IMR-90 (cell line): ENCODE data around the gene PRKCA. TPM values are rescaled to one million over a fixed set of nuclear protein-coding genes. Genes with fewer than 3 reads are reported as not detected.

ENCODE experiments used
- ATAC-seq: fragments of 200-7000 bp; cut with Tn5 transposase; 2 replicates; pipeline ENCODE4 v1.9.1; 2020; ENCODE audit warnings: low read depth, mild to moderate bottlenecking, moderate library complexity
- BruUV-seq: library from RNA; stranded (reverse); fragments of 400-500 nt; replicated peaks from 2 replicates; lab custom pipeline; 2021; lab: Mats Ljungman, UMichigan
- CTCF ChIA-PET: fragments of 300-600 bp; formaldehyde crosslinking; extraction: SDS; loops from one replicate; lab custom pipeline; 2021; ENCODE audit warnings: antibody characterized with exemption; lab: Yijun Ruan, JAX
- POLR2A ChIA-PET: fragments of 300-600 bp; sonication (Branson Sonifier 250); formaldehyde crosslinking; loops from one replicate; lab custom pipeline; 2022; ENCODE audit warnings: antibody characterized with exemption; ENCODE audit not compliant: unreplicated experiment; lab: Charles Lee
- DNase-seq: peaks from one replicate; pipeline ENCODE4 v3.0.0; 2013
- H2AFZ ChIP-seq: replicated peaks from 2 replicates; pipeline ENCODE3; 2013; ENCODE audit warnings: low read length, mild to moderate bottlenecking; ENCODE audit not compliant: poor library complexity
- H2AK5ac ChIP-seq: 2 replicates; pipeline ENCODE4 v1.6.1; 2013; ENCODE audit warnings: low read depth, low read length, inconsistent platforms
- H2AK9ac ChIP-seq: replicated peaks from 2 replicates; pipeline ENCODE3; 2013; ENCODE audit warnings: mild to moderate bottlenecking, low read depth, low read length, moderate library complexity; ENCODE audit not compliant: poor library complexity
- H2BK120ac ChIP-seq: 2 replicates; pipeline ENCODE4 v1.6.1; 2013; ENCODE audit warnings: low read depth, low read length, inconsistent platforms
- H2BK15ac ChIP-seq: 3 replicates; pipeline ENCODE4 v1.6.1; 2013; ENCODE audit warnings: low read depth, low read length, inconsistent platforms
- H2BK20ac ChIP-seq: 2 replicates; pipeline ENCODE4 v1.6.1; 2013; ENCODE audit warnings: low read depth, mild to moderate bottlenecking, inconsistent platforms, low read length, moderate library complexity
- H2BK5ac ChIP-seq: 2 replicates; pipeline ENCODE4 v1.6.1; 2013; ENCODE audit warnings: mild to moderate bottlenecking, low read depth, low read length, inconsistent platforms; ENCODE audit not compliant: poor library complexity, severe bottlenecking
- H3K14ac ChIP-seq: replicated peaks from 2 replicates; pipeline ENCODE4 v1.6.1; 2013; ENCODE audit warnings: low read depth, low read length, inconsistent platforms
- H3K18ac ChIP-seq: 2 replicates; pipeline ENCODE4 v1.6.1; 2013; ENCODE audit warnings: low read depth, low read length, control low read depth
- H3K23ac ChIP-seq: 2 replicates; pipeline ENCODE4 v1.6.1; 2013; ENCODE audit warnings: low read depth, low read length, inconsistent platforms
- H3K27ac ChIP-seq: 2 replicates; pipeline ENCODE4 v1.5.1; 2013; ENCODE audit warnings: mild to moderate bottlenecking, control low read depth, low read length; ENCODE audit not compliant: insufficient read depth
- H3K27me3 ChIP-seq: 2 replicates; pipeline ENCODE4 v1.6.1; 2013; ENCODE audit warnings: low read length; ENCODE audit not compliant: control insufficient read depth, insufficient read depth
- H3K36me3 ChIP-seq: 2 replicates; pipeline ENCODE4 v1.6.1; 2013; ENCODE audit warnings: low read length, mixed read lengths; ENCODE audit not compliant: control insufficient read depth, insufficient read depth
- H3K4ac ChIP-seq: 2 replicates; pipeline ENCODE4 v1.6.1; 2013; ENCODE audit warnings: low read depth, low read length, inconsistent platforms
- H3K4me1 ChIP-seq: 2 replicates; pipeline ENCODE4 v1.6.1; 2013; ENCODE audit warnings: low read length, mixed read lengths; ENCODE audit not compliant: control insufficient read depth, insufficient read depth
- H3K4me2 ChIP-seq: 2 replicates; pipeline ENCODE4 v1.6.1; 2013; ENCODE audit warnings: low read depth, mild to moderate bottlenecking, control low read depth, low read length, moderate library complexity
- H3K4me3 ChIP-seq: 2 replicates; pipeline ENCODE4 v1.5.1; 2013; ENCODE audit warnings: low read depth, mild to moderate bottlenecking, control low read depth, low read length, moderate library complexity; ENCODE audit not compliant: insufficient read depth
- H3K56ac ChIP-seq: 2 replicates; pipeline ENCODE4 v1.6.1; 2013; ENCODE audit warnings: low read length, inconsistent platforms; ENCODE audit not compliant: insufficient read depth; ENCODE audit errors: extremely low read depth
- H3K79me1 ChIP-seq, 2 experiments: 2 replicates each; pipeline ENCODE4 v1.6.1; 2013; ENCODE audit warnings: low read length in 2 of 2, inconsistent platforms in 1 of 2, low read depth in 1 of 2
- H3K9ac ChIP-seq: 2 replicates; pipeline ENCODE4 v1.6.1; 2013; ENCODE audit warnings: low read depth, low read length, control low read depth
- H3K9me1 ChIP-seq: 2 replicates; pipeline ENCODE4 v1.6.1; 2013; ENCODE audit warnings: low read length, inconsistent platforms; ENCODE audit not compliant: insufficient read depth
- H3K9me3 ChIP-seq: 2 replicates; pipeline ENCODE4 v1.6.1; 2013; ENCODE audit warnings: low read length; ENCODE audit not compliant: control insufficient read depth, insufficient read depth
- H4K20me1 ChIP-seq: 2 replicates; pipeline ENCODE4 v1.6.1; 2013; ENCODE audit warnings: low read length, inconsistent platforms; ENCODE audit not compliant: insufficient read depth
- H4K5ac ChIP-seq: 2 replicates; pipeline ENCODE4 v1.6.1; 2013; ENCODE audit warnings: mild to moderate bottlenecking, low read depth, low read length, control low read depth
- H4K8ac ChIP-seq, 2 experiments: 2 replicates each; pipeline ENCODE4 v1.6.1; 2013; ENCODE audit warnings: low read depth in 2 of 2, low read length in 2 of 2, control low read depth in 1 of 2, inconsistent platforms in 1 of 2
- H4K91ac ChIP-seq: 2 replicates; pipeline ENCODE4 v1.6.1; 2013; ENCODE audit warnings: low read depth, low read length, inconsistent platforms; ENCODE audit not compliant: insufficient read depth
- BHLHE40 ChIP-seq: fragments of 150-350 bp; IDR thresholded peaks from 2 replicates; pipeline ENCODE4 v1.6.1; 2016; ENCODE audit warnings: mild to moderate bottlenecking, low read depth, low read length
- CEBPB ChIP-seq: IDR thresholded peaks from 2 replicates; pipeline ENCODE4 v1.6.1; 2012; ENCODE audit warnings: low read depth, low read length, improper control_type of control experiment
- CHD1 ChIP-seq: IDR thresholded peaks from 2 replicates; pipeline ENCODE4 v1.6.1; 2012; ENCODE audit warnings: low read depth, low read length, improper control_type of control experiment
- FOS ChIP-seq: fragments of 150-350 bp; IDR thresholded peaks from 2 replicates; pipeline ENCODE4 v1.6.1; 2016; ENCODE audit warnings: low read depth, low read length
- MAFK ChIP-seq: IDR thresholded peaks from 2 replicates; pipeline ENCODE4 v1.6.1; 2012; ENCODE audit warnings: low read depth, low read length, improper control_type of control experiment
- MAZ ChIP-seq: IDR thresholded peaks from 2 replicates; pipeline ENCODE4 v1.6.1; 2012; ENCODE audit warnings: low read depth, mild to moderate bottlenecking, low read length, improper control_type of control experiment, moderate library complexity, borderline replicate concordance
- MXI1 ChIP-seq: IDR thresholded peaks from 2 replicates; pipeline ENCODE4 v1.6.1; 2012; ENCODE audit warnings: low read depth, mild to moderate bottlenecking, low read length, moderate library complexity, borderline replicate concordance
- NFE2L2 ChIP-seq: fragments of 150-350 bp; IDR thresholded peaks from 2 replicates; pipeline ENCODE4 v1.6.1; 2016; ENCODE audit warnings: low read depth, mild to moderate bottlenecking, low read length
- POLR2A ChIP-seq: IDR thresholded peaks from 2 replicates; pipeline ENCODE4 v1.6.1; 2012; ENCODE audit warnings: mild to moderate bottlenecking, low read depth, low read length
- RAD21 ChIP-seq: IDR thresholded peaks from 2 replicates; pipeline ENCODE4 v1.6.1; 2012; ENCODE audit warnings: low read length, improper control_type of control experiment
- RCOR1 ChIP-seq: IDR thresholded peaks from 2 replicates; pipeline ENCODE4 v1.6.1; 2012; ENCODE audit warnings: mild to moderate bottlenecking, low read length, improper control_type of control experiment; ENCODE audit not compliant: insufficient replicate concordance
- RFX5 ChIP-seq: IDR thresholded peaks from 2 replicates; pipeline ENCODE4 v1.8.0; 2012; ENCODE audit warnings: low read depth, mild to moderate bottlenecking, low read length, moderate library complexity
- SMC3 ChIP-seq: fragments of 150-350 bp; IDR thresholded peaks from 2 replicates; pipeline ENCODE4 v1.6.1; 2016; ENCODE audit warnings: low read depth, mild to moderate bottlenecking, antibody characterized with exemption, low read length, moderate library complexity
- WGBS, 2 experiments: methylation state at CpG; one replicate each; pipeline versions ENCODE4 v1.1.5 to v1.1.7; 2013; ENCODE audit warnings: missing lambda C conversion rate in 2 of 2; ENCODE audit not compliant: insufficient read length in 1 of 2; ENCODE audit errors: extremely low coverage in 2 of 2; 5-methylcytosine and 5-hydroxymethylcytosine counted together
- dilution Hi-C: fragments of 300-500 bp; cut with HindIII; formaldehyde crosslinking; loops from one replicate; pipeline ENCODE4 v1.14.3; 2018; ENCODE audit warnings: low sequenced_read_pairs; ENCODE audit not compliant: unreplicated experiment
- in situ Hi-C: fragments of 300-500 bp; cut with MboI; formaldehyde crosslinking; loops from 3 replicates; pipeline ENCODE4 v1.14.3; 2019; ENCODE audit warnings: low sequenced_read_pairs, inconsistent platforms, mixed read lengths
- intact Hi-C: fragments of 100-400 bp; cut with micrococcal nuclease; formaldehyde crosslinking; loops from 2 replicates; pipeline ENCODE4 v1.10.0; 2022
- polyA plus RNA-seq, 3 experiments: library from polyadenylated mRNA; depleted of rRNA; stranded (reverse); fragments of >200 nt; gene quantifications; 2 replicates each; pipeline ENCODE4 v1.2.3, GENCODE V29; 2012; ENCODE audit warnings: low replicate concordance in 1 of 3
- total RNA-seq: library from RNA; depleted of rRNA; stranded (reverse); fragments of >200 nt; gene quantifications from 2 replicates; pipeline ENCODE4 v1.2.3, GENCODE V29; 2012
- TF ChIP-seq, protein P1 (sequence below): fragments of 150-350 bp; IDR thresholded peaks from 2 replicates; pipeline ENCODE4 v1.6.1; 2016; ENCODE audit warnings: low read depth, mild to moderate bottlenecking, low read length, moderate library complexity, borderline replicate concordance
- TF ChIP-seq, protein P2 (sequence below): fragments of 150-350 bp; IDR thresholded peaks from 2 replicates; pipeline ENCODE4 v1.6.1; 2017; ENCODE audit warnings: mild to moderate bottlenecking, antibody characterized with exemption, low read length, low read depth
- TF ChIP-seq, protein P3 (sequence below): conservative IDR thresholded peaks from 2 replicates; pipeline ENCODE4 v1.5.1; 2012; ENCODE audit warnings: mild to moderate bottlenecking, low read depth, low read length, improper control_type of control experiment

The PRKCA gene
- total and polyA plus RNA-seq, 2 of the 4 experiments (the other 2 are of a cell fraction) = 31.0 to 46.0 TPM

DNA sequence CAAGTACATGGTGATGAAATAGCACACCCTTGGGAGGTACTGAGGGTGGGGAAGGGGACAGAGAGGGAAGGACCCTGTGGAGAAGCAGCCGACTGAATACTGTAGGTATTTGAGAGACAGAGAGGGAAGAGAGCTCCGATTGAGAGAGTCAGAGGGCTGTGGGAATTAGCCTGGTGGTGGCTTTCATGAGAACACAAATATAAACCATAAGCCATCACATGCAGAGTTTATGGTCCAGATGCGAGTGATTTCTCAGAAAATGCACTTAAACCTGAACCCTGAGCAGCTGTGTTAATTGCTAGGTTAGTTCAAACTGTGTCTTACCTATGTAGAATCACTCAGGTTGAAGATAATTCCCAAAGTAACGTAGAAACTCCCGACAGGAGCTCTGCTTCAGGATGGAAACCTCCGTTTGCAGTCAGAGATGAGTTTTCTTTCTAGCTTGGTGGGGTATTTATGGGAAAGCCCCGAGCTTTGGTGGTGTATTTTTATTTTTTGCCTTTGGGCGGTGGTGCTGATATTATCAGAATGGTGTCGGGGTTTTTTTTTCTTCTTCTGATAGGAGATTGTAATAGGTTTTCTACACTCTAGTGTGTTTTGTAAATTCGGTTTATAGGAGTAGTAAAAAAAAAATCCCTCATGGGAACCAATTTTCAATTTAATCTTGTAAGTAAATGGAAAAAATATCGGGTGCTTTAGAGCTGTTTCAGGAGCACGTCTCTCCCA is 347.6 kb downstream of the PRKCA start:
- Histone ChIP-seq H3K9me1 (peaks cover 38% of the 10 kb centered on the region), H2BK120ac (no peak overlapping the region), H3K56ac (no peak overlapping the region), H3K4me2 (no peak overlapping the region), H2AFZ (no peak overlapping the region), H2AK9ac (no peak overlapping the region), H3K4me3 (no peak overlapping the region), H3K14ac (no peak overlapping the region), H4K8ac (no peak overlapping the region), H4K5ac (no peak overlapping the region), H2AK5ac (no peak overlapping the region), H3K27me3 (no peaks in the 10 kb centered on the region), H3K9me3 (no peaks in the 10 kb centered on the region), H2BK5ac (no peak overlapping the region), H3K27ac (no peak overlapping the region), H4K91ac (no peak overlapping the region), H2BK15ac (no peak overlapping the region), H3K9ac (no peak overlapping the region), H4K20me1 (peaks cover 6% of the 10 kb centered on the region; the same call in 1 of the 2 replicates), H3K36me3 (peaks cover 21% of the 10 kb centered on the region), H3K4me1 (peaks cover 9% of the 10 kb centered on the region), H3K18ac (no peak overlapping the region), H3K4ac (no peak overlapping the region), H2BK20ac (no peak overlapping the region), H3K79me1 (peaks cover 13 to 69% of the 10 kb centered on the region in 2 experiments), H3K23ac (no peak overlapping the region)
- intact Hi-C loops = no loop called here
- BruUV-seq = no TSS peak
- in situ Hi-C loops = loop anchor here (25.0 kb wide), 1 partner anchor 1413 kb away; no protein-coding TSS in a partner anchor
- DNase-seq = no peak
- dilution Hi-C loops = no loop called here
- POLR2A ChIA-PET = no interaction called here
- CTCF ChIA-PET = no interaction called here
- ATAC-seq = no peak
- TF ChIP-seq, protein P1, sequence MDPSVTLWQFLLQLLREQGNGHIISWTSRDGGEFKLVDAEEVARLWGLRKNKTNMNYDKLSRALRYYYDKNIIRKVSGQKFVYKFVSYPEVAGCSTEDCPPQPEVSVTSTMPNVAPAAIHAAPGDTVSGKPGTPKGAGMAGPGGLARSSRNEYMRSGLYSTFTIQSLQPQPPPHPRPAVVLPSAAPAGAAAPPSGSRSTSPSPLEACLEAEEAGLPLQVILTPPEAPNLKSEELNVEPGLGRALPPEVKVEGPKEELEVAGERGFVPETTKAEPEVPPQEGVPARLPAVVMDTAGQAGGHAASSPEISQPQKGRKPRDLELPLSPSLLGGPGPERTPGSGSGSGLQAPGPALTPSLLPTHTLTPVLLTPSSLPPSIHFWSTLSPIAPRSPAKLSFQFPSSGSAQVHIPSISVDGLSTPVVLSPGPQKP = no peak
- TF ChIP-seq RFX5 = no peak
- TF ChIP-seq MAFK = no peak
- TF ChIP-seq FOS = no peak
- no peak for TF ChIP-seq MXI1
- TF ChIP-seq RAD21 = no peak
- no peak for TF ChIP-seq MAZ
- TF ChIP-seq CEBPB = no peak
- TF ChIP-seq BHLHE40 = no peak
- TF ChIP-seq CHD1 = no peak
- TF ChIP-seq, protein P2, sequence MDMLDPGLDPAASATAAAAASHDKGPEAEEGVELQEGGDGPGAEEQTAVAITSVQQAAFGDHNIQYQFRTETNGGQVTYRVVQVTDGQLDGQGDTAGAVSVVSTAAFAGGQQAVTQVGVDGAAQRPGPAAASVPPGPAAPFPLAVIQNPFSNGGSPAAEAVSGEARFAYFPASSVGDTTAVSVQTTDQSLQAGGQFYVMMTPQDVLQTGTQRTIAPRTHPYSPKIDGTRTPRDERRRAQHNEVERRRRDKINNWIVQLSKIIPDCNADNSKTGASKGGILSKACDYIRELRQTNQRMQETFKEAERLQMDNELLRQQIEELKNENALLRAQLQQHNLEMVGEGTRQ = no peak
- no peak for TF ChIP-seq POLR2A
- no peak for TF ChIP-seq NFE2L2
- TF ChIP-seq, protein P3, sequence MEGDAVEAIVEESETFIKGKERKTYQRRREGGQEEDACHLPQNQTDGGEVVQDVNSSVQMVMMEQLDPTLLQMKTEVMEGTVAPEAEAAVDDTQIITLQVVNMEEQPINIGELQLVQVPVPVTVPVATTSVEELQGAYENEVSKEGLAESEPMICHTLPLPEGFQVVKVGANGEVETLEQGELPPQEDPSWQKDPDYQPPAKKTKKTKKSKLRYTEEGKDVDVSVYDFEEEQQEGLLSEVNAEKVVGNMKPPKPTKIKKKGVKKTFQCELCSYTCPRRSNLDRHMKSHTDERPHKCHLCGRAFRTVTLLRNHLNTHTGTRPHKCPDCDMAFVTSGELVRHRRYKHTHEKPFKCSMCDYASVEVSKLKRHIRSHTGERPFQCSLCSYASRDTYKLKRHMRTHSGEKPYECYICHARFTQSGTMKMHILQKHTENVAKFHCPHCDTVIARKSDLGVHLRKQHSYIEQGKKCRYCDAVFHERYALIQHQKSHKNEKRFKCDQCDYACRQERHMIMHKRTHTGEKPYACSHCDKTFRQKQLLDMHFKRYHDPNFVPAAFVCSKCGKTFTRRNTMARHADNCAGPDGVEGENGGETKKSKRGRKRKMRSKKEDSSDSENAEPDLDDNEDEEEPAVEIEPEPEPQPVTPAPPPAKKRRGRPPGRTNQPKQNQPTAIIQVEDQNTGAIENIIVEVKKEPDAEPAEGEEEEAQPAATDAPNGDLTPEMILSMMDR = no peak
- no peak for TF ChIP-seq SMC3
- no peak for TF ChIP-seq RCOR1
- 89% methylated on average over 3 of the region's 12 CpGs; no CpG with 5 or more reads in 1 of the 2 experiments for WGBS, 2 experiments
